OCI-LY7 (cell line): ENCODE measurements around the gene IKBKE.

Source experiments
- CTCF ChIP-seq: fragments of 200-600 bp; sonication (generic); conservative IDR thresholded peaks from 2 replicates; pipeline ENCODE4 v1.5.1; 2014; ENCODE audit warnings: mild to moderate bottlenecking, antibody characterized with exemption, low read length, moderate library complexity, mixed read lengths
- EZH2phosphoT487 ChIP-seq: fragments of 200-600 bp; sonication (generic); IDR thresholded peaks from 2 replicates; pipeline ENCODE4 v1.6.1; 2018; ENCODE audit warnings: low read depth, borderline replicate concordance, mild to moderate bottlenecking, mixed run types, antibody characterized with exemption, low read length, moderate library complexity, mixed read lengths

DNA sequence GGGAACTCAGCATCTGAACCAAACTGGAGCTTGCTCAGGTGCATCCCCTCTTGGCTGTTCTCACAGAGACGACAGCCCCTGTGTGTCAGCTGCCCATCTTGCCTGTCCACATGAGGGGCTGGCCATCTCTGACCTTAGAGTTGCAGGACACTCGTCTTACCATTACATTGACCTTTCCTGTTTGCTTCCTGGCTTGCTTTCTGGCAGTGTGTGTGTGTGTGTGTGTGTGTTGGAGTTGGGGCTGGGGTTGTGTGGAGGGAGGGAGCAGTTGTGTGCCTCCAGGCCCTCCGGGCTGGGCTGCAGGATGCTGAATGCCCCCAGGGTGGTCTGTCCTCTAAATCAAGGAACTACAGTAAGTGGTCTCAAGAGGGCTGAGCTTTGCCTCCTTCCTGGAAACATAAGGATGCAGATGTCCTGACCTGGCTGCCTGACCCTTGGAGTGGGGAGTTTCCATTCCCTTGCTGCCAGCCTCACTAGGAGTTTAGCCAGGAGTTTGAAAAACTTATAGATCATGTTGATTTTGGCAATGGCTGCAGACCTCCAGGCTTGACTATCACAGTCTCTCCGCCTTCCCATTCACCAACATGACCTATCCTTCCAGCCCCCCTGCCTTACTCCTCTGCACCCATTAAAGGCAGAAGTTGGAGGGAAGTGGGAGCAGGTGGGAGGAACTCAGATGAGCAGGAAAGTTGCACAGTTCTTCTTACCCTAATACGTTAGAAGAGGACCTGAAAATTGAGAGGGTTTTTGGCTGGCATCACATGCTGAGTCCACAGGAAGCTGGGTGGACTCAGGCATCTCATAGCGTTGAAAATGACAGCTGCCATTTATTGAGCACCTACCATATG is 56.0 kb downstream of the IKBKE start:
- TF ChIP-seq CTCF, result no peak
- TF ChIP-seq EZH2phosphoT487, result no peak
